HG03575 (cell line): ENCODE results near the gene F2R.
"Not testable (repeated sequence)": the region's sequence is repeated elsewhere in the genome, so short reads cannot be mapped to it uniquely, and the experiment has no call there.

Experiments
- ATAC-seq: cut with Tn5 transposase; IDR thresholded peaks from one replicate; pipeline ENCODE4 v1.9.1; 2021; ENCODE audit not compliant: unreplicated experiment, insufficient number of reproducible peaks, low FRiP score; ENCODE audit errors: extremely low read depth

Gene F2R

DNA sequence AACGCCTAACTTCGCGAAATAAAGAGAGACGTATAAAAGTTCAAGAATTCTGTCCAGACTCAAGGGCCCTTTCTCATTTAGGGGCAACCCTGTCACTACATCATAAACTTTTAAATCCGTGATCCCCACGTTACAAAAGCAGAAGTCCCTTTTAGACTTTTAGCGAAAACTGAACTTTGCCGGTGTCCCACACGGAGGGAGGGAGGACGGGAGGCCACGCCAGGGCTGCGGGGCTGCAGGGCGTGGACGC lies 515 bp upstream of the F2R start:
- no peak for ATAC-seq

- ATAC-seq, result no peak
Measured at GRCh38 chr5:76716456-76717157, 681 bp downstream of the F2R start.

GRCh38 chr5:76717222-76718083 lies 1.5 kb downstream of the F2R start:
- no peak for ATAC-seq

- ATAC-seq, result no peak
Measured at GRCh38 chr5:76718381-76718832, 2.5 kb downstream of the F2R start.

- no peak for ATAC-seq
Measured at GRCh38 chr5:76718880-76719279, 3.0 kb downstream of the F2R start.

GRCh38 chr5:76720988-76721569 lies 5.2 kb downstream of the F2R start:
- ATAC-seq, result no peak

DNA sequence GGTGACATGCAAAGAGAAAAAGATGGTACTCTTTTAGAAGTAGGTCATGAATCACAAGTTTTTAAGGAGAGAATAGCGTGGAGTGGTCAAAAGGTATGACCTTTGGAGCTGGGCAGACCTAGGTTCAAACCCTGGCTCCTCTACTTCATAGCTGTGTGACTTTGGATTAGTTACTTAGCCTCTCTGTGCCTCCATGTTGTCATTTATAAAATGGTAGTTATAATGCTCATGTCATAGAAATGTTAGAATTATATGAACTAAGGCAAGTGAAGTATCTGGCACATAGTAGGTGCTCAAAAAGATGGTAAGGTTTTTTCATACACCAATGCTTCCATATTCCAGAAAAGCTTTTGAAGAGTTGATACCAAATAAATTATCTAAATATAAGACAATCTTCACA lies 7.3 kb downstream of the F2R start:
- no peak for ATAC-seq

DNA sequence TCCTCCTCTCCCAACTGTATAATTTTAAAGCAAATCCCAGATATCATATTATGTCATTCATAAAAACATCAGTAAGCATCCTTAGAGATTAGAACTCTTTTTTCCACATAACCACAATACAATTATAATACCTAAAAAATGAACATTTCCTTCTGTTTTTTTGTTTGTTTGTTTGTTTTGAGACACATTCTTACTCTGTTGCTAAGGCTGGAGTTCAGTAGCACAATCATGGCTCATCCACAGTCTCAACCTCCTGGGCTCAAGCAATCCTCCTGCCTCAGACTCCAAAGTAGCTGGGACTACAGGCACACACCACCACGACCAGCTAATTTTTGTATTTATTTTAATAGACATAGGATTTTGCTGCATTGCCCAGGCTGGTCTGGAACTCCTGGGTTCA lies 8.0 kb downstream of the F2R start:
- no peak for ATAC-seq

DNA sequence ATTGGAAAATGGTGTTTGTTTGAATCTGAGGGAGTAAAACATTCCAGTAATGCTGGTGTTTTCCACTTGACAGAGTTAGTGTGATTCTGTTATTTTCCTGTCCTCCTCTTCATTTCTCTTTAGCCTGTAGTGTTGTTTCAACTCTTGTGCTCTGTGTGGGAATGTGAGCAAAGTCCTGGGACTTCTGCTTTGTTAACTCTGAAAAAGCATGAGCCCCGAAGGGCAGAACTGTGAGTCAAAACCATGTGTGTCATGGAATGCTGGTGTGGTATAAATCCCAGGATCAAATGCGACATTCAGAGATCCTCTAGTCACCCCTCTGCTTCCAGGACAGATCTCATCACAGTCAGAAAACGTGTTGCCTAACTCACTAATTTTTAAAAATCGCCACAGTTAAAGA lies 8.9 kb downstream of the F2R start:
- ATAC-seq, result no peak

DNA sequence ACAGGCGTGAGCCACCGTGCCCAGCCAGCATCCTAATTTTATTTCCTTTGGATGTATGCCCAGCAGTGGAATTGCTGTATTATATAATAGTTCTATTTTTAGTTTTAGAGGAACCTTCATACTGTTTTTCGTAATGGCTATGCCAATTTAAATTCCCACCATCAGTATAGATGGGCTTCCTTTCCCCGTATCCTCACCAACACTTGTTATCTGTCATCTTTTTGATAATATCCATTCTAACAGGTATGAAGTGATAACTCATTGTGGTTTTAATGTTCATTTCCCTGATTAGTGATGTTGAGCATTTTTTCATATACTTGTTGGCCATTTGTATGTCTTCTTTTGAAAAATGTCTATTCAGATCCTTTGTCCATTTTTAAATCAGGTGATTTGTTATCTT lies 13.0 kb downstream of the F2R start:
- no peak for ATAC-seq

- ATAC-seq, result no peak
Measured at GRCh38 chr5:76729373-76730290, 13.7 kb downstream of the F2R start.

DNA sequence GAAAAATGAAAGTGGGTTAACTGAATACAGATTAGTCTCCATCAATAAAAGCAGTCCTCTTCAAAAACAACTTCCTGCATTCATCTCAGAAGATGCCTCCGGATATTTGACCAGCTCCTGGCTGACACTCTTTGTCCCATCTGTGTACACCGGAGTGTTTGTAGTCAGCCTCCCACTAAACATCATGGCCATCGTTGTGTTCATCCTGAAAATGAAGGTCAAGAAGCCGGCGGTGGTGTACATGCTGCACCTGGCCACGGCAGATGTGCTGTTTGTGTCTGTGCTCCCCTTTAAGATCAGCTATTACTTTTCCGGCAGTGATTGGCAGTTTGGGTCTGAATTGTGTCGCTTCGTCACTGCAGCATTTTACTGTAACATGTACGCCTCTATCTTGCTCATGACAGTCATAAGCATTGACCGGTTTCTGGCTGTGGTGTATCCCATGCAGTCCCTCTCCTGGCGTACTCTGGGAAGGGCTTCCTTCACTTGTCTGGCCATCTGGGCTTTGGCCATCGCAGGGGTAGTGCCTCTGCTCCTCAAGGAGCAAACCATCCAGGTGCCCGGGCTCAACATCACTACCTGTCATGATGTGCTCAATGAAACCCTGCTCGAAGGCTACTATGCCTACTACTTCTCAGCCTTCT lies 16.6 kb downstream of the F2R start:
- ATAC-seq, result no peak

DNA sequence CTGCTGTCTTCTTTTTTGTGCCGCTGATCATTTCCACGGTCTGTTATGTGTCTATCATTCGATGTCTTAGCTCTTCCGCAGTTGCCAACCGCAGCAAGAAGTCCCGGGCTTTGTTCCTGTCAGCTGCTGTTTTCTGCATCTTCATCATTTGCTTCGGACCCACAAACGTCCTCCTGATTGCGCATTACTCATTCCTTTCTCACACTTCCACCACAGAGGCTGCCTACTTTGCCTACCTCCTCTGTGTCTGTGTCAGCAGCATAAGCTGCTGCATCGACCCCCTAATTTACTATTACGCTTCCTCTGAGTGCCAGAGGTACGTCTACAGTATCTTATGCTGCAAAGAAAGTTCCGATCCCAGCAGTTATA lies 17.1 kb downstream of the F2R start:
- ATAC-seq, result peak; percentile 81

DNA sequence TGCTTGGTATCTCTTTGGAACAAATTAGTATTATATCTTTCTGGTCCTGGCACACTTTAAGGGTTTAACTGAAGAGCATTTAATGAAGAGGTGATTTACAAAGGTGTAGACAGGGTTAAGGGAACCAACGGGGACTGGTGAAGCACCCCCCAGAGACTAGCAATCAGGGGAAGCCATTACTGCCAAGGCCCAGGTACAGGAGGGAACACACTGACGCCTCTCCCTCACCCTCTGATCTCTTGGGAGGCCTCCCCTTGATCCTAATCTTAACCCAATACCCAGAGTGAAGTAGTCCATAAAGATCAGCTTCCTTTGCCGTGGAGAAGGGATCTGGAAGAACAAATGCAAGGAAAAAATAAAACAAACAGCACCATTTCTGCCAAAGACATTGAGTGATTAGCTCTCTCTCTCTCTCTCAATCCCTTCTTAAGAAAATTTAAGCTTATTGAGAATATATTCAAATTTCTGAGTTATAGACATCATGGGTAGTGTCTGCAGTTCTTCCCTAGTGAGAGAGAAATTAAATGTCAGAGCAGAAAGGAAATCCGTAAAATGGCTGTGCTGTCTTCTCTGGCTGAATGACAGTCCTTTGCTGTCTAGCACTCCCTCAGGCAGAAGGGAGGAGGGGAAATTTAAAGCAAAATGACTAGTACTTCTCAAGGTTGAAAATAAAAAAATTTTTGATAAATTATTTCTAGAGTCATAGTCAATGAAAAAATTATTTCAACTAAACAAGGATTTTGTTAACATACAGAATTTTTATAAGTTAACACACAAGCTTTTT lies 20.0 kb downstream of the F2R start:
- ATAC-seq, result no peak

DNA sequence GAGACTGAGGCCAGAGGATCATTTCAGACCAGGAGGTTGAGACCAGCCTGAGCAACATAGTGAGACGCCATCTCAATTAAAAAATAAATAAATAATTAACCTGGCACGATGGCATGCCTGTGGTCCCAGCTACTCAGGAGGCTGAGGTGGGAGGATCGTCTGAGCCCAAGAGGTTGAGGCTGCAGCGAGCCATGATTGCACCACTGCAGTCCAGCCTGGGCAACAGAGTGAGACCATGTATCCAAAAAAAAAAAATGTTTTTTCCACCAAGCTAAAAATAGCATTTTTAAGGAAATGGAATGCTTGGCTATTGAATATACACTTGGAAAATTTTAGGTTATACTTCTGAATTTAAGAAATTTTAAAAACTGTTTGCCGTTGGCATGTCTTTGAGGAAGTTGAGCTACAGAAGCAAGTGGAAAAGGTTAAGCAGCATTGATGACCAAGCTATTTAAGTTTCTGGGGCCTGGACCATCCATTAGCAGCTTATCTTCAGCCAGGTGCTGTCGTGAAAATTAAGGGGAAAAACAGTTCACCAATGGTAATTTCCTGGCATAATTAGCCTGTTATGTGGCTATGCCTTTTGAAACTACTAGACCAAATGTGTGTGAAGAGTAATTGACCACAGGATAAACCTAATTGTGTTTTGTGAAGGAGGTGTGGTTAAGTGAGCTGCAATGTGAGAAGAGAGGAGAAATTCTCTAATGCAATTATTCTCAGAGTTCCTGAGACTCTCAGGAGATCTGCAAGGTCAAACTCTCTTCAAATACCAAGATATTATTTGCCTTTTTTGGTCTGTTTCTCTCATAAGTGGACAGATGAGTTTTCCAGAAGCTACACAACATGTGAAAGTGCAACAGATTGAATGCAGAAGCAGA lies 21.0 kb downstream of the F2R start:
- ATAC-seq, result no peak

DNA sequence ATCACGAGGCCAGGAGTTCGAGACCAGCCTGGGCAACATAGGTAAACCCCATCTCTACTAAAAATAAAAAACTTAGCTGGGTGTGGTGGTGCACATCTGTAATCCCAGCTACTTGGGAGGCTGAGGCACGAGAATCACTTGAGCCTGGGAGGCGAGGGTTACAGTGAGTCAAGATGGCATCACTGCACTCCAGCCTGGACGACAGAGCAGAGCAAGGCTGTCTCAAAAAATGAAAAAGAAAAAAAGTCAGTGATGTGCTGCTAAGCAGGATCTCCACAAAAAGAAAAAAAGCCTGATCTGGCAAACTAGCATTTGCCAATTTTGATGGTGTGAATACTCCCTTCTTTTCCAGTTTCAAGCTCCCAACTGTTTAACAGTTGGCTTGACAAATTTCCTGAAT lies 21.9 kb downstream of the F2R start:
- ATAC-seq, result no peak

- ATAC-seq, result not testable (repeated sequence)
Measured at GRCh38 chr5:76741506-76741905, 25.6 kb downstream of the F2R start.
